Esophagus squamous epithelium (tissue), 5 donors: ENCODE measurements around the gene TOP2A. TPM values are rescaled to one million over a fixed set of nuclear protein-coding genes. Genes with fewer than 3 reads are reported as not detected.
"Not testable (repeated sequence)": the region's sequence is repeated elsewhere in the genome, so short reads cannot be mapped to it uniquely, and the experiment has no call there.

Source experiments
- DNase-seq: peaks from one replicate; lab custom pipeline; 2025; lab: John Stamatoyannopoulos, UW
- H3K27ac ChIP-seq, 4 donors: fragments of 200-600 bp; sonication (generic); one replicate each; pipeline ENCODE4 v1.5.1; 2016 to 2019; ENCODE audit warnings: mild to moderate bottlenecking in 1 of 4
- H3K27me3 ChIP-seq, 4 donors: fragments of 200-600 bp; sonication (generic); 1 replicate in 3 of 4; 2 replicates in 1 of 4; pipeline versions ENCODE4 v1.5.1 to v1.6.0; 2017 to 2021; ENCODE audit warnings: antibody characterized with exemption in 1 of 4
- H3K36me3 ChIP-seq, 3 donors: fragments of 200-600 bp; sonication (generic); one replicate each; pipeline ENCODE4 v1.5.1; 2016 to 2019
- H3K4me1 ChIP-seq, 3 donors: fragments of 200-600 bp; sonication (generic); one replicate each; pipeline ENCODE4 v1.5.1; 2017 to 2019
- H3K4me3 ChIP-seq, 4 donors: fragments of 200-600 bp; sonication (generic); 1 replicate in 3 of 4; 2 replicates in 1 of 4; pipeline ENCODE4 v1.5.1; 2016 to 2019; ENCODE audit warnings: mild to moderate bottlenecking in 2 of 4, moderate library complexity in 1 of 4
- H3K9me3 ChIP-seq, 3 donors: fragments of 200-600 bp; sonication (generic); one replicate each; pipeline ENCODE4 v1.5.1; 2016 to 2019
- CTCF ChIP-seq, 6 experiments: fragments of 450-650 bp in 4 of 6; fragments of 200-600 bp in 2 of 6; sonication (generic) in 2 of 6; IDR thresholded peaks; one replicate each; pipeline ENCODE4 v1.5.1; 2016 to 2019; ENCODE audit warnings: antibody characterized with exemption in 6 of 6, mild to moderate bottlenecking in 4 of 6, moderate library complexity in 4 of 6
- POLR2A ChIP-seq, 4 donors: fragments of 450-650 bp; IDR thresholded peaks; one replicate each; pipeline ENCODE4 v1.6.1; 2017; ENCODE audit warnings: antibody characterized with exemption in 4 of 4, mild to moderate bottlenecking in 4 of 4, moderate library complexity in 3 of 4
- WGBS, 2 donors: methylation state at CpG; one replicate each; pipeline ENCODE4 v1.1.5; 2018; 5-methylcytosine and 5-hydroxymethylcytosine counted together
- intact Hi-C: fragments of 100-400 bp; cut with DNase I; formaldehyde crosslinking; loops from one replicate; pipeline ENCODE4 v1.15.0; 2022
- total RNA-seq, 4 donors: library from RNA; depleted of rRNA; stranded (reverse); fragments of >200 nt; gene quantifications; one replicate each; pipeline ENCODE4 v1.1.0, GENCODE V29; 2016
- donor health status: DM: yes; HTN: yes; CAD: no.

Gene TOP2A
- total RNA-seq, 4 donors from 2014 or later = 24.9 to 87.1 (median 50.6) TPM

DNA sequence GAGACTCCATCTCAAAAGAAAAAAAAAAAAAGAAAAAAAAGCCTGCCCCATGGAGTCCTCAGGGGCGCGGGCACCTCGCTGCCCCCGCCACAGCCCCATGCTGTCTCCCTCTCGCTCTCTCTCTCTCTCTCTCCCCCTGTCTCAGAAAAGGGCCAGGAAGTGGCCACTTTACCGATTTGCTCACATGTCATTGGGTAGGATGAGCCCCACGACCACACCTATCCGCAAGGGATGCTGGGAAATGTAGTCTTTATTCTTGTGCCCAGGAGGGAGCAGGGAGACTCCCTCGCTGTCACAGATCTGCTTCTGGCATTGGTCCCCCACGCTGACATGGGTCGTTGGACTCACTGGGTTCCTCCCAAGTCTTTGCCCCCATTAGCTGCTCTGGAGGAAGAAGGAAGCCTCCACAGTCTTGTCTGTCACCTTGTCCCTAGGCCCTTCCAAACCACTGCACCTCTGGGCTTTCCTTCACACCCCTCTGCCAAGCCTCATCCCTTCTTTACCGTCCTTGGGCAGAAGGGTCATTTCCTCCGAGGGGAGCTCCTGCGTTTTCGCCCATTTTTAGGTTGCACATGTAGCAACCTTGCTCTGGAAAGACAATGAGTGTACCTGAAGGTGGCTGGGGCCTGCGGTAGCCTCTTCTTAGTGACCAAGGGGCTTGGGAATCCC, 46.3 kb downstream of the TOP2A start:
- TF ChIP-seq POLR2A (IDR thresholded peaks at IDR 0.05) (no peak), CTCF (IDR thresholded peaks at IDR 0.05) (no peak)
- Histone ChIP-seq H3K9me3 (no peaks in the 10 kb centered on the region), H3K27ac (no peak overlapping the region), H3K4me3 (no peak overlapping the region), H3K4me1 (peaks cover 0 to 5% (median 0%) of the 10 kb centered on the region in 3 donors), H3K27me3 (no peaks in the 10 kb centered on the region), H3K36me3 (no peaks in the 10 kb centered on the region)
- intact Hi-C loops = no loop called here
- DNase-seq = no peak
- WGBS, 2 donors = 81% methylated on average over 16 of the region's 16 CpGs

DNA sequence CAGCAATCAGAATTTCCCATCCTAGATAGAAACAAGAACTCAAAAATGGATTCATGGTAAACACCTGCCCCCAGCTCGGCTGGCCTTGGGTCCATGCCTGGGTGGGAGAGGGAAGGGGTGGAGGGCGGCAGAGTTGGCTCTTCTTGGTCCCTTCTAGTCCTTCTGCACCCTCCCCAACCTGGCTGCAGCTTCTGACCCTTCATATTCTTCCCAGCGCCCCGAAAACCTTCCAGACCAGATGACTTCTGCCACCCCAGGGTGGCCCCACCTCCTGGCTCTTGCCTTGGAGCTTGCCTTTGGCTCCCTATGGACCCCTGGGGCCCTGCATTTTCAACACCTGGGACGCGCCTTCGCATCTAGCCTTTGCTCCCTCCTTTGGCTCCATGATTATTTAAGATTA, 47.8 kb downstream of the TOP2A start:
- DNase-seq = no peak
- intact Hi-C loops = loop anchor here (10.0 kb wide), 2 partner anchors 45 to 195 kb away; partner anchors contain the start of genes CCR7 and TOP2A
- H3K9me3 ChIP-seq = no peaks in the 10 kb centered on the region
- WGBS, 2 donors = 87 to 98% methylated on average over 6 to 7 of the region's 7 CpGs
- TF ChIP-seq CTCF (IDR thresholded peaks at IDR 0.05) = no peak
- no peak for TF ChIP-seq POLR2A (IDR thresholded peaks at IDR 0.05)
- no peak overlapping the region for H3K4me3 ChIP-seq
- no peaks in the 10 kb centered on the region for H3K36me3 ChIP-seq
- no peak overlapping the region for H3K27ac ChIP-seq
- H3K27me3 ChIP-seq = no peaks in the 10 kb centered on the region
- peaks cover 0 to 5% (median 0%) of the 10 kb centered on the region in 3 donors for H3K4me1 ChIP-seq

DNA sequence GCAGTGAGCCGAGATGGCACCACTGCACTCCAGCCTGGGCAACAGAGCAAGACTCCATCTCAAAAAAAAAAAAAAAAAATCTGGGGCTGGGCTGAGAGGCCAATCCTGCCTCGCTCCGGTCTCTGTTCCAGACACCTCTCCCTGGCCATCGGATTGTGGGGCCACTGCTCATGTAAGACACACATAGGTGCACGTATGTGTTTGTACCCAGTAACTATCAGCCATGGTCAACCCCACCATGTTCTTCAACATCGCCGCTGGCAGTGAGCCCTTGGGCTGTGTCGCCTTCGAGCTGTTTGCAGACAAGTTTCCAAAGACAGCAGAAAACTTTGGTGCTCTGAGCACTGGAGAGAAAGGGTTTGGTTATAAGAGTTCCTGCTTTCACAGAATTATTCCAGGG, 50.0 kb downstream of the TOP2A start:
- DNase-seq, H3K27me3 ChIP-seq, H3K27ac ChIP-seq, H3K4me3 ChIP-seq, H3K9me3 ChIP-seq, H3K36me3 ChIP-seq: not testable (repeated sequence)
- 85 to 88% methylated on average over 8 of the region's 9 CpGs for WGBS, 2 donors
- intact Hi-C loops = loop anchor here (10.0 kb wide), 2 partner anchors 47 to 197 kb away; partner anchors contain the start of genes CCR7 and TOP2A
- peaks cover 14 to 21% (median 18%) of the 10 kb centered on the region in 3 donors for H3K4me1 ChIP-seq

DNA sequence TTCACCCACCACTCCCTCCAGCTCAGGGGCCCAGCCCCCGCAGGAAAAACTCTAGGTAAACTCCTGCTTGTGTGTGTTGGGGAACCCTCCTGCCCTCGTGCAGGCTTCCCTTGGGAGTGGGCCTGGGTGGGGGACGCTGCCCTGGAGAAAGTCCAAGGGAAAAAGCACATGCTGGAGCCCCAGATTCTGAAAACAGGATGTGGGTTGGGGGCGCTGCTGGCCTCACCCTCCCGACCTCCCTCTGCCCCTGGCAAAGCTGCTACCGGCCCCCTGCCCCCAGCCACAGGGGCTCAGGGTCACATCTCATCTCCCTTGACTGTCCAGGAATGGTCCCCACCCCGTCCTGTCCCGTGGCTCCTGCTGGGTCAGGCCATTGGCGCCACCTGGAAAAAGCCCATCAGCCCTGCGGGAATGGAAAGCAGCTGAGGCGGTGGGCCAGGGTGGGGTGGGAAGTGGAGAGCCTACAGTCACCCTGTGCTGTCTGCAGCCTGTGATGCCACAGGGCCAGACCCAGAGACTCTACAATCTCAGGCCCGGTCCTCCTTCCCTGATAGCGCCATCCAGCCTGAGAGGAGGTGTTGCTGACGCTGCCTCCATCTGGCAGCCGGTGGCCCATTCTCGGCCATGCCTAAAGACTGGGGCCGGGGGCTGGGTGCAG, 50.7 kb downstream of the TOP2A start:
- no peak for TF ChIP-seq CTCF (IDR thresholded peaks at IDR 0.05)
- no peak for TF ChIP-seq POLR2A (IDR thresholded peaks at IDR 0.05)
- no peaks in the 10 kb centered on the region for H3K36me3 ChIP-seq
- DNase-seq = no peak
- H3K27me3 ChIP-seq = no peaks in the 10 kb centered on the region
- intact Hi-C loops = loop anchor here (10.0 kb wide), 2 partner anchors 48 to 198 kb away; partner anchors contain the start of genes CCR7 and TOP2A
- H3K27ac ChIP-seq = no peak overlapping the region
- H3K4me1 ChIP-seq = peaks cover 19 to 27% (median 23%) of the 10 kb centered on the region in 3 donors
- H3K4me3 ChIP-seq = no peak overlapping the region
- H3K9me3 ChIP-seq = no peaks in the 10 kb centered on the region
- WGBS, 2 donors = 60 to 66% methylated on average over 2 to 5 of the region's 17 CpGs

DNA sequence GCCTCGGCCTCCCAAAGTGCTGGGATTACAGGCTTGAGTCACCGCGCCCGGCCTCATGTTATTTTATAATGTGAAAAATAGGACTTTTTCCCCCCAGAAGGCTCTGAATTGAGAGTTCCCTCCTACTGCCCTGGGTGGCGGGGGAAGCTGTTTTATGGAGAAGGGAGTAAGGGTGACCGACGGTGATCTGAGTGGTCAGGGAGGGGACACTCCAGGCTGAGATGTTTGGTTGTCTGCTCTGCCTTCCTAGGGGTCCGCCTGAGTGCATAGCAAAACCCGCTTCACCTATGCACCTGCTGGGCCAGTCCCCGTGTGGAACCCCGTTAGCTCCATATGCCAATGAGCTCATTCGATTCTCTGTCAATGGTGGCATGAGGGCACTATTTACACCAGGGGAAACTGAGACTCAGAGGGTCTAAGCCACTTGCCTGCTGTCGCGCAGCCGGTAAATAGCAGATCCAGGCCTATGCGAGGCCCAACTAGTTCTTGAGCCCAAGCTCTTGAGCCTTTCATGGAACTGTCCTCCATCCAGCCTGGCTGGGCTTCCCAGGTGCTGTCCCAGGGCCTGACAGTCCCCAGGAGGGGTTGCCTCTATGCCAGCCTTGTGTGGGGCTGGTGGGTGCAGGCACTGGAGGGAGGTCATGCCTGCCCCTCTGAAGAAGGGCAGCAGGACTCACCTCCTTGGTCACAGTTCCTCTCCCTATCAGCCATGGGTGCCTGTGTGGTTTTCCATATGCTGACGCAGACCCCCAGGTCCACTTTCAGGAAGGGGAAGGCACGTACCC, 51.4 kb downstream of the TOP2A start:
- no peak for DNase-seq
- 90 to 92% methylated on average over 11 to 16 of the region's 18 CpGs for WGBS, 2 donors
- no peak for TF ChIP-seq CTCF (IDR thresholded peaks at IDR 0.05)
- TF ChIP-seq POLR2A (IDR thresholded peaks at IDR 0.05) = no peak
- H3K27ac ChIP-seq = no peak overlapping the region
- H3K4me1 ChIP-seq = peaks cover 19 to 31% (median 23%) of the 10 kb centered on the region in 3 donors
- intact Hi-C loops = loop anchor here (10.0 kb wide), 2 partner anchors 49 to 199 kb away; partner anchors contain the start of genes CCR7 and TOP2A
- H3K4me3 ChIP-seq = no peak overlapping the region
- H3K9me3 ChIP-seq = no peaks in the 10 kb centered on the region
- H3K36me3 ChIP-seq = no peaks in the 10 kb centered on the region
- H3K27me3 ChIP-seq = no peaks in the 10 kb centered on the region
